Colonic mucosa (tissue), 4 donors: ENCODE measurements around the gene ROBO3. TPM values are rescaled to one million over a fixed set of nuclear protein-coding genes. Genes with fewer than 3 reads are reported as not detected.

Source experiments
- DNase-seq: peaks from one replicate; pipeline ENCODE4 v3.0.0-alpha.2; 2020
- H3K27ac ChIP-seq: fragments of 200-600 bp; one replicate; pipeline ENCODE4 v1.8.0; 2021
- H3K27me3 ChIP-seq: fragments of 200-600 bp; one replicate; pipeline ENCODE4 v1.8.0; 2021
- H3K36me3 ChIP-seq: fragments of 200-600 bp; one replicate; pipeline ENCODE4 v1.8.0; 2021
- H3K4me1 ChIP-seq: fragments of 200-600 bp; one replicate; pipeline ENCODE4 v1.8.0; 2021; ENCODE audit warnings: mild to moderate bottlenecking
- H3K4me3 ChIP-seq: fragments of 200-600 bp; one replicate; pipeline ENCODE4 v1.8.0; 2021
- H3K9ac ChIP-seq, 2 donors: one replicate each; pipeline ENCODE4 v1.7.0; 2013; ENCODE audit warnings: control low read depth in 2 of 2, low read depth in 2 of 2, low read length in 2 of 2
- H3K9me3 ChIP-seq: fragments of 200-600 bp; one replicate; pipeline ENCODE4 v1.8.0; 2021
- intact Hi-C: fragments of 100-400 bp; cut with DNase I; formaldehyde crosslinking; loops from one replicate; pipeline ENCODE4 v1.14.1; 2022
- total RNA-seq, 2 donors: library from RNA; stranded (reverse); fragmentation: NEBNext Ultra II Directional in 1 of 2; extraction: Animal tissue kit (Norgen Biotek cat#: 25700) in 1 of 2; gene quantifications; one replicate each; pipeline ENCODE4 v1.2.1, GENCODE V29; 2021
- TF ChIP-seq, protein P1 (sequence below): fragments of 200-600 bp; IDR thresholded peaks from one replicate; pipeline ENCODE4 v1.8.0; 2022; ENCODE audit warnings: antibody characterized with exemption, mild to moderate bottlenecking
- donor health status: healthy.
- donor health status: DM: no; HTN: no; CAD: no.
- donor health status: DM: no; HTN: no; CAD: no.

The ROBO3 gene
- total RNA-seq, 2 donors from 2014 or later = 7.8 to 8.0 TPM

DNA sequence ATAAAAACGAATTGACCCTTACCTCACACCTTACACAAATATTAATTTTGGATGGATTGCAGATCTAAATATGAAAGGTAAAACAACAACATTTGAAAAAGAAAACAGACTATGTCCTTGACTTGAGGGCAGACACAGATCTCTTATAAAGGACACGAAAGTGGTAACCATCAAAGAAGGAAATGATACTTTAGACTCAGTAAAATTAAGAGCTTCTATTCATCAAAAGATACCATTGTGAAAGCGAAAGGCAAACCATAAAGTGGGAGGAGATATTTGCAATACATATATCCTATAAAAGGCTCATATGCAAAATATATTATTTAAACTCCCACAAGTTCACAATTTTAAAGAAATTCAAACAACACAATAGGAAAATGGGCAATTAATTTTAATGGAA, 65.6 kb downstream of the ROBO3 start:
- DNase-seq = no peak
- TF ChIP-seq, protein P1, sequence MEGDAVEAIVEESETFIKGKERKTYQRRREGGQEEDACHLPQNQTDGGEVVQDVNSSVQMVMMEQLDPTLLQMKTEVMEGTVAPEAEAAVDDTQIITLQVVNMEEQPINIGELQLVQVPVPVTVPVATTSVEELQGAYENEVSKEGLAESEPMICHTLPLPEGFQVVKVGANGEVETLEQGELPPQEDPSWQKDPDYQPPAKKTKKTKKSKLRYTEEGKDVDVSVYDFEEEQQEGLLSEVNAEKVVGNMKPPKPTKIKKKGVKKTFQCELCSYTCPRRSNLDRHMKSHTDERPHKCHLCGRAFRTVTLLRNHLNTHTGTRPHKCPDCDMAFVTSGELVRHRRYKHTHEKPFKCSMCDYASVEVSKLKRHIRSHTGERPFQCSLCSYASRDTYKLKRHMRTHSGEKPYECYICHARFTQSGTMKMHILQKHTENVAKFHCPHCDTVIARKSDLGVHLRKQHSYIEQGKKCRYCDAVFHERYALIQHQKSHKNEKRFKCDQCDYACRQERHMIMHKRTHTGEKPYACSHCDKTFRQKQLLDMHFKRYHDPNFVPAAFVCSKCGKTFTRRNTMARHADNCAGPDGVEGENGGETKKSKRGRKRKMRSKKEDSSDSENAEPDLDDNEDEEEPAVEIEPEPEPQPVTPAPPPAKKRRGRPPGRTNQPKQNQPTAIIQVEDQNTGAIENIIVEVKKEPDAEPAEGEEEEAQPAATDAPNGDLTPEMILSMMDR = no peak
- H3K9ac ChIP-seq = no peak overlapping the region
- intact Hi-C loops = no loop called here
- H3K36me3 ChIP-seq = no peaks in the 10 kb centered on the region
- H3K27me3 ChIP-seq = no peaks in the 10 kb centered on the region
- no peaks in the 10 kb centered on the region for H3K9me3 ChIP-seq
- H3K4me1 ChIP-seq = no peaks in the 10 kb centered on the region
- H3K27ac ChIP-seq = no peak overlapping the region
- H3K4me3 ChIP-seq = no peak overlapping the region

Other genes starting within 250 kb of the ROBO3 start
- 10 to 100 TPM; 25.7 to 29.1 TPM for gene TBRG1, start 242.6 kb upstream of the ROBO3 start, total RNA-seq
- gene SIAE, start 191.7 kb upstream of the ROBO3 start, total RNA-seq = 100 to 1,000 TPM; 128 to 236 TPM
- gene SPA17, start 191.5 kb upstream of the ROBO3 start, total RNA-seq = 10 to 100 TPM in 1 of 2 donors, 1 to 10 TPM in 1; 8.4 to 10.7 TPM
- gene NRGN, start 125.5 kb upstream of the ROBO3 start, total RNA-seq = 10 to 100 TPM in 1 of 2 donors, 1 to 10 TPM in 1; 3.1 to 11.1 TPM
- gene VSIG2, start 113.2 kb upstream of the ROBO3 start, total RNA-seq = 100 to 1,000 TPM; 122 to 155 TPM
- gene ESAM, start 103.1 kb upstream of the ROBO3 start, total RNA-seq = 10 to 100 TPM; 10.4 to 15.7 TPM
- 10 to 100 TPM in 1 of 2 donors, 1 to 10 TPM in 1; 7.0 to 12.7 TPM for gene MSANTD2, start 65.0 kb upstream of the ROBO3 start, total RNA-seq
- gene ROBO4, start 32.4 kb downstream of the ROBO3 start, total RNA-seq = 1 to 10 TPM; 4.0 to 5.0 TPM
- gene HEPN1, start 53.8 kb downstream of the ROBO3 start, total RNA-seq = not detected
- under 1 TPM; 0.08 to 0.12 TPM for gene HEPACAM, start 70.6 kb downstream of the ROBO3 start, total RNA-seq
- 1 to 10 TPM; 1.2 to 2.5 TPM for gene CCDC15, start 88.8 kb downstream of the ROBO3 start, total RNA-seq
- gene SLC37A2, start 197.9 kb downstream of the ROBO3 start, total RNA-seq = 1 to 10 TPM; 2.2 to 5.1 TPM
- gene TMEM218, start 246.2 kb downstream of the ROBO3 start, total RNA-seq = 10 to 100 TPM in 1 of 2 donors, 1 to 10 TPM in 1; 8.7 to 17.3 TPM